Bone marrow (tissue), 2 donors: Measurements from ENCODE around the gene MFAP3L.

ENCODE experiments used
- DNase-seq, 2 donors: peaks; one replicate each; lab custom pipeline; 2025; lab: John Stamatoyannopoulos, UW

The MFAP3L gene

GRCh38 chr4:170017252-170017651 lies 8.9 kb downstream of the MFAP3L start:
- DNase-seq, result no peak

- no peak for DNase-seq
Observed at GRCh38 chr4:170015285-170015684, 10.9 kb downstream of the MFAP3L start.

GRCh38 chr4:170014359-170015011 lies 11.7 kb downstream of the MFAP3L start:
- DNase-seq, result no peak

GRCh38 chr4:170012629-170012958 lies 13.6 kb downstream of the MFAP3L start:
- no peak for DNase-seq

- DNase-seq, result no peak
Observed at GRCh38 chr4:170011921-170012628, 14.1 kb downstream of the MFAP3L start.

- no peak for DNase-seq
Observed at GRCh38 chr4:170009291-170009690, 16.9 kb downstream of the MFAP3L start.

GRCh38 chr4:170008801-170009200 lies 17.4 kb downstream of the MFAP3L start:
- no peak for DNase-seq

GRCh38 chr4:170008371-170008770 lies 17.8 kb downstream of the MFAP3L start:
- no peak for DNase-seq

- DNase-seq, result no peak
Observed at GRCh38 chr4:170007113-170007512, 19.1 kb downstream of the MFAP3L start.

GRCh38 chr4:170005472-170005871 lies 20.7 kb downstream of the MFAP3L start:
- DNase-seq, result no peak

GRCh38 chr4:170004651-170005295 lies 21.4 kb downstream of the MFAP3L start:
- no peak for DNase-seq

- no peak for DNase-seq
Observed at GRCh38 chr4:170003071-170004070, 22.8 kb downstream of the MFAP3L start.

- no peak for DNase-seq
Observed at GRCh38 chr4:170001745-170002267, 24.4 kb downstream of the MFAP3L start.

GRCh38 chr4:170001011-170001744 lies 25.0 kb downstream of the MFAP3L start:
- DNase-seq, result no peak

- DNase-seq, result no peak
Observed at GRCh38 chr4:169999923-170000322, 26.3 kb downstream of the MFAP3L start.

- no peak for DNase-seq
Observed at GRCh38 chr4:169998981-169999380, 27.2 kb downstream of the MFAP3L start.

GRCh38 chr4:169996379-169997240 lies 29.6 kb downstream of the MFAP3L start:
- DNase-seq, result no peak

GRCh38 chr4:169993531-169993930 lies 32.7 kb downstream of the MFAP3L start:
- DNase-seq, result no peak

- DNase-seq, result no peak
Observed at GRCh38 chr4:169988252-169988651, 37.9 kb downstream of the MFAP3L start.
